Lower leg skin (tissue), 3 donors: ENCODE data around the gene TLCD1.

ENCODE experiments used
- POLR2A ChIP-seq, 2 donors: fragments of 450-650 bp; IDR thresholded peaks; one replicate each; pipeline ENCODE4 v1.6.1; 2016 to 2017; ENCODE audit warnings: antibody characterized with exemption in 2 of 2, mild to moderate bottlenecking in 1 of 2, moderate library complexity in 1 of 2
- TF ChIP-seq, protein P1 (sequence below), 3 donors: fragments of 450-650 bp; IDR thresholded peaks; one replicate each; pipeline ENCODE4 v1.5.1; 2016; ENCODE audit warnings: antibody characterized with exemption in 3 of 3, mild to moderate bottlenecking in 3 of 3, moderate library complexity in 2 of 3

DNA sequence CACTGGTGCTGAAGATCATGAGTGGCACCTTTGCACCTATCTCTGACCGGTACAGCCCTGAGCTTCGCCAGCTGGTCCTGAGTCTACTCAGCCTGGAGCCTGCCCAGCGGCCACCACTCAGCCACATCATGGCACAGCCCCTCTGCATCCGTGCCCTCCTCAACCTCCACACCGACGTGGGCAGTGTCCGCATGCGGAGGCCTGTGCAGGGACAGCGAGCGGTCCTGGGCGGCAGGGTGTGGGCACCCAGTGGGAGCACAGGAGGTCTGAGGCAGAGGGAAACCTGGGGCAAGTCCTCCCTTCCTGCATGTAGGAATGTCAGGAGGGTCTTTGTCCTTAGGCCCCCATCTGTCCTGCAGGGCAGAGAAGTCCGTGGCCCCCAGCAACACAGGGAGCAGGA lies 11.3 kb upstream of the TLCD1 start:
- TF ChIP-seq POLR2A (IDR thresholded peaks at IDR 0.05) = no peak
- TF ChIP-seq, protein P1, sequence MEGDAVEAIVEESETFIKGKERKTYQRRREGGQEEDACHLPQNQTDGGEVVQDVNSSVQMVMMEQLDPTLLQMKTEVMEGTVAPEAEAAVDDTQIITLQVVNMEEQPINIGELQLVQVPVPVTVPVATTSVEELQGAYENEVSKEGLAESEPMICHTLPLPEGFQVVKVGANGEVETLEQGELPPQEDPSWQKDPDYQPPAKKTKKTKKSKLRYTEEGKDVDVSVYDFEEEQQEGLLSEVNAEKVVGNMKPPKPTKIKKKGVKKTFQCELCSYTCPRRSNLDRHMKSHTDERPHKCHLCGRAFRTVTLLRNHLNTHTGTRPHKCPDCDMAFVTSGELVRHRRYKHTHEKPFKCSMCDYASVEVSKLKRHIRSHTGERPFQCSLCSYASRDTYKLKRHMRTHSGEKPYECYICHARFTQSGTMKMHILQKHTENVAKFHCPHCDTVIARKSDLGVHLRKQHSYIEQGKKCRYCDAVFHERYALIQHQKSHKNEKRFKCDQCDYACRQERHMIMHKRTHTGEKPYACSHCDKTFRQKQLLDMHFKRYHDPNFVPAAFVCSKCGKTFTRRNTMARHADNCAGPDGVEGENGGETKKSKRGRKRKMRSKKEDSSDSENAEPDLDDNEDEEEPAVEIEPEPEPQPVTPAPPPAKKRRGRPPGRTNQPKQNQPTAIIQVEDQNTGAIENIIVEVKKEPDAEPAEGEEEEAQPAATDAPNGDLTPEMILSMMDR (IDR thresholded peaks at IDR 0.05) = no peak
